ENCODE results near the gene TRIP6. TPM values are rescaled to one million over a fixed set of nuclear protein-coding genes. Genes with fewer than 3 reads are reported as not detected.

TRIP6 gene
- total RNA-seq, 3 donors from 2014 or later: 27.8 to 42.7 (median 30.0) TPM

GRCh38 chr7:100878013-100878412 is 10.8 kb downstream of the TRIP6 start:
- no peaks in the 10 kb centered on the region for H3K9me3 ChIP-seq
- intact Hi-C loops (cut with DNase I, micrococcal nuclease): no loop called here
- H3K4me3 ChIP-seq: no peak overlapping the region
- TF ChIP-seq, protein P1, sequence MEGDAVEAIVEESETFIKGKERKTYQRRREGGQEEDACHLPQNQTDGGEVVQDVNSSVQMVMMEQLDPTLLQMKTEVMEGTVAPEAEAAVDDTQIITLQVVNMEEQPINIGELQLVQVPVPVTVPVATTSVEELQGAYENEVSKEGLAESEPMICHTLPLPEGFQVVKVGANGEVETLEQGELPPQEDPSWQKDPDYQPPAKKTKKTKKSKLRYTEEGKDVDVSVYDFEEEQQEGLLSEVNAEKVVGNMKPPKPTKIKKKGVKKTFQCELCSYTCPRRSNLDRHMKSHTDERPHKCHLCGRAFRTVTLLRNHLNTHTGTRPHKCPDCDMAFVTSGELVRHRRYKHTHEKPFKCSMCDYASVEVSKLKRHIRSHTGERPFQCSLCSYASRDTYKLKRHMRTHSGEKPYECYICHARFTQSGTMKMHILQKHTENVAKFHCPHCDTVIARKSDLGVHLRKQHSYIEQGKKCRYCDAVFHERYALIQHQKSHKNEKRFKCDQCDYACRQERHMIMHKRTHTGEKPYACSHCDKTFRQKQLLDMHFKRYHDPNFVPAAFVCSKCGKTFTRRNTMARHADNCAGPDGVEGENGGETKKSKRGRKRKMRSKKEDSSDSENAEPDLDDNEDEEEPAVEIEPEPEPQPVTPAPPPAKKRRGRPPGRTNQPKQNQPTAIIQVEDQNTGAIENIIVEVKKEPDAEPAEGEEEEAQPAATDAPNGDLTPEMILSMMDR (IDR thresholded peaks at IDR 0.05): no peak
- peaks cover 23% of the 10 kb centered on the region for H3K4me1 ChIP-seq (ENCODE audit: low read depth)
- no peak for ATAC-seq
- H3K36me3 ChIP-seq (ENCODE audit: low read depth): no peaks in the 10 kb centered on the region
- no peak for DNase-seq

DNA sequence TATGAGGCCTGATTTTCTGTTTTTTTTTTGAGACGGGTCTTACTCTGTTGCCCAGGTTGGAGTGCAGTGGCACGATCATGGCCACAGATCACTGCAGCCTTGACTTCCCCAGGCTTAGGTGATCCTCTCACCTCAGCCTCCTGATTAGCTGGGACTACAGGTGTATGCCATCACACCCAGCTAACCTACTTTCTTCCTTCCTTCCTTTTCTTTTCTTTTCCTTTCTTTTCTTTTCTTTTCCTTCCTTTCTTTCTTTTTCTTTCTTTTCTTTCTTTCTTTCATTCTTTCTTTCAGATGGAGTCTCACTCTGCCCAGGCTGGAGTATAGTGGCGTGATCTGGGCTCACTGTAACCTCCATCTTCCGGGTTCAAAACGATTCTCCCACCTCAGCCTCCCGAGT is 11.5 kb downstream of the TRIP6 start:
- no peak for DNase-seq
- Histone ChIP-seq H3K4me1 (ENCODE audit: low read depth) (peaks cover 23% of the 10 kb centered on the region), H3K4me3 (no peak overlapping the region), H3K9me3 (no peaks in the 10 kb centered on the region), H3K36me3 (ENCODE audit: low read depth) (no peaks in the 10 kb centered on the region)
- no peak for ATAC-seq
- TF ChIP-seq, protein P1 (IDR thresholded peaks at IDR 0.05): no peak
- intact Hi-C loops (cut with DNase I, micrococcal nuclease): no loop called here

DNA sequence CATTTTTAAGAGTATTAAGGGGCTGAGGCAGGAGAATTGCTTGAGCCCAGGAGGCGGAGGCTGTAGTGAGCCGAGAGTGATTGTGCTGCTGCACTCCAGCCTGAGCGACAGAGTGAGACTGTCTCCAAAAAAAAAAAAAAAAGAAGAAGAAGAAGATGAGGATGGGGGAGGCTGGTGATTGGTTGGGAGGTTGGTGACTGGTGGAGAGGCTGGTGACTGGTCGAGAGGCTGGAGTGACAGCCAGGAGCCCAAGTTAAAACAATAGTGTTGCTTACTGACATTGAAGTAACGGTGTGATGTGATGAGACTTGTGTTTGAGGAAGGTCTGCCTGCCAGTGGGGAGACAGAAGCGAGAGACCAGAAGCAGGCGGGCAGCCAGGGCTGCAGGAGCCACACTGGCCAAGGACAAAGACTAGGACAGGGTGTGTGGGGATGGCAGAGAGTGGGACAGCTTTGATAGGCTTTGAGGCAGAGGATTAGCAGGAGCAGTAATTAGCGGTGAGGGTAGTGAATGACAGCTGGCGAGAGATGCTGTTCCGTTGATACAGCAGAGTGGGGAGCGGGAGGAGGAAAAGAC is 12.6 kb downstream of the TRIP6 start:
- intact Hi-C loops (cut with DNase I, micrococcal nuclease): no loop called here
- no peak for ATAC-seq
- Histone ChIP-seq H3K4me1 (ENCODE audit: low read depth) (peaks cover 16% of the 10 kb centered on the region), H3K36me3 (ENCODE audit: low read depth) (no peaks in the 10 kb centered on the region), H3K4me3 (no peak overlapping the region), H3K9me3 (no peaks in the 10 kb centered on the region)
- no peak for DNase-seq
- TF ChIP-seq, protein P1 (IDR thresholded peaks at IDR 0.05): no peak

DNA sequence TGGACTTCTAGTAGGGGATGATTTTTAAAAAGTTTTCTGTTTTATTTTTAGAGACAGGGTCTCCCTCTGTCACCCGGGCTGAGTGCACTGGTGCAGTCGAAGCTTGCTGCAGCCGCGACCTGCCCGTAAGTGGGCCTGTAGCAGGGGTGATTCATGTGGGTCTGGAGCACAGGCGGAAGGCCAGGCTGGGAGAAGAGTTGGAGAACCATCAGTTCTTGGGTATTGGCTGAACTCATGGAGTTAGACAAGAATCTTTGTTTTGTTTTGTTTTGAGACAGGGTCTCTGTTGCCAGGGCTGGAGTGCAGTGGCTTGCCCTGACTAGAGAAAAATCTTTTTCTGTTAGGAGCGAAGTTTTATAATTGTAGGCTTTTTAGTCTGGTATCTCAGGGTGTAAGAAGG is 13.5 kb downstream of the TRIP6 start:
- no peak for ATAC-seq
- Histone ChIP-seq H3K9me3 (no peaks in the 10 kb centered on the region), H3K4me3 (no peak overlapping the region), H3K36me3 (ENCODE audit: low read depth) (peaks cover under 1% of the 10 kb centered on the region), H3K4me1 (ENCODE audit: low read depth) (peaks cover 16% of the 10 kb centered on the region)
- TF ChIP-seq, protein P1 (IDR thresholded peaks at IDR 0.05): no peak
- intact Hi-C loops (cut with DNase I, micrococcal nuclease): no loop called here
- no peak for DNase-seq

DNA sequence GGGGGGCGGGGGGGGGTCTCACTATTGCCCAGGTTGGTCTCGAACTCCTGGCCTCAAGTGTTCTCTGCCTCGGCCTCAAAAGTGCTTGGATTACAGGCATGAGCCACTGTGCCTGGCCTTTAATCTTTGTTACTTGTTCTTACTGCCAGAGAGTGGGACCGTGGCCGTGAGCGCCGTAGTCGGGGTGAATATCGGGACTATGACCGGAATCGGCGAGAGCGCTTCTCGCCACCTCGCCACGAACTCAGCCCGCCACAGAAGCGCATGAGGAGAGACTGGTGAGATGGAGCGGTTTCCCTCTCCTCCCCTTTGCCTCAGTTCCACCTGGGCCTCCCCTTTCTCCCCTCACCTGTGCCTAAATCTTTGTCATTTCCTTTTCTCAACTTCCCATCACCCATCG is 13.9 kb downstream of the TRIP6 start:
- H3K4me3 ChIP-seq: no peak overlapping the region
- H3K36me3 ChIP-seq (ENCODE audit: low read depth): peaks cover 5% of the 10 kb centered on the region
- ATAC-seq (no peak), DNase-seq (no peak)
- H3K9me3 ChIP-seq: no peaks in the 10 kb centered on the region
- intact Hi-C loops (cut with DNase I, micrococcal nuclease): no loop called here
- TF ChIP-seq, protein P1 (IDR thresholded peaks at IDR 0.05): no peak
- H3K4me1 ChIP-seq (ENCODE audit: low read depth): peaks cover 11% of the 10 kb centered on the region

- TF ChIP-seq, protein P1 (IDR thresholded peaks at IDR 0.05): no peak
- intact Hi-C loops (cut with DNase I, micrococcal nuclease): no loop called here
- ATAC-seq (no peak), DNase-seq (no peak)
- Histone ChIP-seq H3K4me3 (no peak overlapping the region), H3K9me3 (no peaks in the 10 kb centered on the region), H3K4me1 (ENCODE audit: low read depth) (peaks cover 1% of the 10 kb centered on the region), H3K36me3 (ENCODE audit: low read depth) (peaks cover 8% of the 10 kb centered on the region)
Observed at GRCh38 chr7:100882201-100882600, 15.0 kb downstream of the TRIP6 start.
